ENCODE results near the gene PCTP.

PCTP gene

DNA sequence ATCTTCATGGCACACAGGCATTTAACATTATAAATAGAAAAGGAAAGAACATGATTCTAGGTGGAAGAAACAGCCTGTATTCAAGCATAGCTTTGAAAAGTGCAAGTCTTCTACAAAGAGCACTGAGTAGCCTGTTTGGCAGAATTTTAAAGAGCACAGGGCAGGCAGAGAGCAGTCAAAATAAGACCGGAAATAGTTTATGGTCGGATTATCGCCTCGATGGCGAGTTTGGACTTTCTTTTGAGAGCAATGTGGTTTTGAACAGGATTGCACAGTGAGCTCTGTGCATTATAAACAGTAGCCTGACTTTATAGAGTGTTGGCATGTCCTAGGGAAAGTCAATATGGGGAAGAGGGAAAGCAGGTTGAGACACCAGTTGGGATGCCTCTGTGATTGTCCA, 22.0 kb upstream of the PCTP start:
- Histone ChIP-seq H3K9me3 (ENCODE audit: control insufficient read depth, insufficient read depth, low read length) (no peaks in the 10 kb centered on the region), H3K36me3 (ENCODE audit: control insufficient read depth, insufficient read depth, low read length) (no peaks in the 10 kb centered on the region), H3K4me1 (ENCODE audit: control insufficient read depth, insufficient read depth, low read length) (peaks cover 33% of the 10 kb centered on the region), H3K4me3 (ENCODE audit: low read depth, low read length) (no peak overlapping the region), H3K27me3 (ENCODE audit: control insufficient read depth, insufficient read depth, low read length) (no peaks in the 10 kb centered on the region), H3K9ac (ENCODE audit: low read depth, low read length) (no peak overlapping the region), H3K27ac (ENCODE audit: low read depth, low read length) (no peak overlapping the region)

DNA sequence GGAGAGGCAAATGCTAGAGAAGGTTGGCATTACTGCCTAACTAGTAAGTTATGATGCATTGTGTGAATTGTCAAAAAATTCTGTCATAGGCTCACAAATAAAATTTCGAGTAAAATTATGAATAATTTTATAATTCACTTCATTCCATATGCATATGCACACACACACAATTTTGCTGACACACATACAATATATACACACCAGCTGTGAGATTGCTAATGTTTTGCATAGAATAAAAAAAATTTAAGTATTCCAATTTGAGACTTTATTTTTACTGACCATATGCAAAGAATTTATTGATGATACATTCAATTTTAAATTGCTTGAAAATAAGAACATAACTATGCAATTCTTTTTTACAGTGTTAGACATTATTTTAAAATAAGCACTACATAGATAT, 21.4 kb upstream of the PCTP start:
- Histone ChIP-seq H3K4me3 (ENCODE audit: low read depth, low read length) (no peak overlapping the region), H3K9me3 (ENCODE audit: control insufficient read depth, insufficient read depth, low read length) (no peaks in the 10 kb centered on the region), H3K9ac (ENCODE audit: low read depth, low read length) (no peak overlapping the region), H3K36me3 (ENCODE audit: control insufficient read depth, insufficient read depth, low read length) (no peaks in the 10 kb centered on the region), H3K27ac (ENCODE audit: low read depth, low read length) (no peak overlapping the region), H3K4me1 (ENCODE audit: control insufficient read depth, insufficient read depth, low read length) (peaks cover 39% of the 10 kb centered on the region), H3K27me3 (ENCODE audit: control insufficient read depth, insufficient read depth, low read length) (no peaks in the 10 kb centered on the region)

GRCh38 chr17:55730380-55730779, 20.5 kb upstream of the PCTP start:
- Histone ChIP-seq H3K4me1 (ENCODE audit: control insufficient read depth, insufficient read depth, low read length) (peaks cover 36% of the 10 kb centered on the region), H3K9ac (ENCODE audit: low read depth, low read length) (no peak overlapping the region), H3K27me3 (ENCODE audit: control insufficient read depth, insufficient read depth, low read length) (no peaks in the 10 kb centered on the region), H3K4me3 (ENCODE audit: low read depth, low read length) (no peak overlapping the region), H3K9me3 (ENCODE audit: control insufficient read depth, insufficient read depth, low read length) (no peaks in the 10 kb centered on the region), H3K36me3 (ENCODE audit: control insufficient read depth, insufficient read depth, low read length) (no peaks in the 10 kb centered on the region), H3K27ac (ENCODE audit: low read depth, low read length) (no peak overlapping the region)

DNA sequence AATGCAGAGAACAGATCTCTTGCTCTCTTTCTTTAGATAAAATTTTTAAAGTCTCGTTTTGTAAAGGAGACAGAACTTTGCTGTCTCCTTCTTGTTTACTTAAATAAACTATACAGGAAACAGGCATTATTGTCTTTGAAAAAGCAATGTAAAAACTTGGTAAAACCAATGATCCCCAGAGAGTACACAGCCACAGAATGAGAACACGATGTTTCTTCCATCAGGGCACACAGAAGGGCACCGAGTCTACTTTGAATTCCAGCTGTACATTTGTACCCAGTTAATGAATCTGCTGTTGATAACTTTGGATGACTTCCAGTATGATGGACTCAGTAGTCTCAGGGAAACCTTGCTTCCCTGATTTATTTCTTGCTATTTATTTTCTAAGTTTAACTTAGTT, 20.0 kb upstream of the PCTP start:
- Histone ChIP-seq H3K4me1 (ENCODE audit: control insufficient read depth, insufficient read depth, low read length) (peaks cover 36% of the 10 kb centered on the region), H3K4me3 (ENCODE audit: low read depth, low read length) (no peak overlapping the region), H3K9ac (ENCODE audit: low read depth, low read length) (no peak overlapping the region), H3K36me3 (ENCODE audit: control insufficient read depth, insufficient read depth, low read length) (no peaks in the 10 kb centered on the region), H3K27ac (ENCODE audit: low read depth, low read length) (no peak overlapping the region), H3K9me3 (ENCODE audit: control insufficient read depth, insufficient read depth, low read length) (no peaks in the 10 kb centered on the region), H3K27me3 (ENCODE audit: control insufficient read depth, insufficient read depth, low read length) (no peaks in the 10 kb centered on the region)

GRCh38 chr17:55731586-55732250, 19.1 kb upstream of the PCTP start:
- H3K4me3 ChIP-seq (ENCODE audit: low read depth, low read length): no peak overlapping the region; the same call in 1 of the 2 replicates
- H3K27me3 ChIP-seq (ENCODE audit: control insufficient read depth, insufficient read depth, low read length): no peaks in the 10 kb centered on the region
- H3K9ac ChIP-seq (ENCODE audit: low read depth, low read length): no peak overlapping the region
- peaks cover 36% of the 10 kb centered on the region for H3K4me1 ChIP-seq (ENCODE audit: control insufficient read depth, insufficient read depth, low read length)
- no peaks in the 10 kb centered on the region for H3K36me3 ChIP-seq (ENCODE audit: control insufficient read depth, insufficient read depth, low read length)
- no peaks in the 10 kb centered on the region for H3K9me3 ChIP-seq (ENCODE audit: control insufficient read depth, insufficient read depth, low read length)
- H3K27ac ChIP-seq (ENCODE audit: low read depth, low read length): no peak overlapping the region

DNA sequence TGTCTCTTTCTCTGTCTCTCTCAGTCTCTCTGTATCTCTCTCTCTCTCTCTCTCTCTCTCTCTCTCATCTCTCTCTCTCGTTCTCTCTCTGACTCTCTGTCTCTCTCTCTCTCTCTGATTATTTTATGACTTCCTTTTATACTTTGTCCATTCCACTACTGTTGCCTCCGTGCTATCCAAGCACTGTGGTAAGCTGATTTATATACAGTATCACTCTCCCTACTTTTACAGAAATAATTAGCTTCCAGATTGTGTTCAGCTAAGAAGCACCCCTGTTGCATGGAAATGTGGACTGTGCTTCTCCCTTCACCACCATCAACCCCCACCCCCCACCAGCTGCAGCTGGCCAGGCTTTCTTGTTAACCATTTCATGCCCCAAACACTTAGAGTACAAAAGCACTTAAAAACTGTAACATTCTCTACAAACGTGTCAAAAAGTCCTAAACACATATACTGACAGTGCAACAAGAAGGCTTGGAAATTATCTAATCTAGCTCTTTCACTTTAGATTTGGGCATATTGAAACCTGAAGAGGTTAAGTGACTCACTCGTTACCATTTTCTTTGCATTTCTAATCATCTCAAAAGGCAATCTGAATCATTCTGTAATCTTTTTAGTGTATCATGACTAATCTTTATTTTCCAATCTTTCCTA, 16.6 kb upstream of the PCTP start:
- peaks cover 36% of the 10 kb centered on the region for H3K4me1 ChIP-seq (ENCODE audit: control insufficient read depth, insufficient read depth, low read length)
- H3K9me3 ChIP-seq (ENCODE audit: control insufficient read depth, insufficient read depth, low read length): no peaks in the 10 kb centered on the region
- H3K36me3 ChIP-seq (ENCODE audit: control insufficient read depth, insufficient read depth, low read length): no peaks in the 10 kb centered on the region
- no peak overlapping the region for H3K27ac ChIP-seq (ENCODE audit: low read depth, low read length)
- H3K4me3 ChIP-seq (ENCODE audit: low read depth, low read length): no peak overlapping the region
- no peak overlapping the region for H3K9ac ChIP-seq (ENCODE audit: low read depth, low read length)
- no peaks in the 10 kb centered on the region for H3K27me3 ChIP-seq (ENCODE audit: control insufficient read depth, insufficient read depth, low read length)

- H3K27me3 ChIP-seq (ENCODE audit: control insufficient read depth, insufficient read depth, low read length): no peaks in the 10 kb centered on the region
- H3K27ac ChIP-seq (ENCODE audit: low read depth, low read length): no peak overlapping the region
- no peak overlapping the region for H3K4me3 ChIP-seq (ENCODE audit: low read depth, low read length)
- no peaks in the 10 kb centered on the region for H3K9me3 ChIP-seq (ENCODE audit: control insufficient read depth, insufficient read depth, low read length)
- no peak overlapping the region for H3K9ac ChIP-seq (ENCODE audit: low read depth, low read length)
- peaks cover 35% of the 10 kb centered on the region for H3K4me1 ChIP-seq (ENCODE audit: control insufficient read depth, insufficient read depth, low read length)
- H3K36me3 ChIP-seq (ENCODE audit: control insufficient read depth, insufficient read depth, low read length): no peaks in the 10 kb centered on the region
Observed at GRCh38 chr17:55735731-55736405, 15.0 kb upstream of the PCTP start.

- Histone ChIP-seq H3K36me3 (ENCODE audit: control insufficient read depth, insufficient read depth, low read length) (no peaks in the 10 kb centered on the region), H3K27ac (ENCODE audit: low read depth, low read length) (no peak overlapping the region), H3K4me3 (ENCODE audit: low read depth, low read length) (no peak overlapping the region), H3K4me1 (ENCODE audit: control insufficient read depth, insufficient read depth, low read length) (peaks cover 16% of the 10 kb centered on the region), H3K9me3 (ENCODE audit: control insufficient read depth, insufficient read depth, low read length) (no peaks in the 10 kb centered on the region), H3K9ac (ENCODE audit: low read depth, low read length) (no peak overlapping the region), H3K27me3 (ENCODE audit: control insufficient read depth, insufficient read depth, low read length) (no peaks in the 10 kb centered on the region)
Observed at GRCh38 chr17:55737976-55738501, 12.8 kb upstream of the PCTP start.

- Histone ChIP-seq H3K27me3 (ENCODE audit: control insufficient read depth, insufficient read depth, low read length) (no peaks in the 10 kb centered on the region), H3K4me3 (ENCODE audit: low read depth, low read length) (no peak overlapping the region), H3K4me1 (ENCODE audit: control insufficient read depth, insufficient read depth, low read length) (no peaks in the 10 kb centered on the region), H3K27ac (ENCODE audit: low read depth, low read length) (no peak overlapping the region), H3K36me3 (ENCODE audit: control insufficient read depth, insufficient read depth, low read length) (no peaks in the 10 kb centered on the region), H3K9ac (ENCODE audit: low read depth, low read length) (no peak overlapping the region), H3K9me3 (ENCODE audit: control insufficient read depth, insufficient read depth, low read length) (no peaks in the 10 kb centered on the region)
Observed at GRCh38 chr17:55740511-55741355, 10.1 kb upstream of the PCTP start.

GRCh38 chr17:55741356-55741700, 9.5 kb upstream of the PCTP start:
- no peaks in the 10 kb centered on the region for H3K4me1 ChIP-seq (ENCODE audit: control insufficient read depth, insufficient read depth, low read length)
- no peak overlapping the region for H3K4me3 ChIP-seq (ENCODE audit: low read depth, low read length)

More at GRCh38 chr17:55741356-55741700, 9.5 kb upstream of the PCTP start:
- H3K9me3 ChIP-seq (ENCODE audit: control insufficient read depth, insufficient read depth, low read length): no peaks in the 10 kb centered on the region
- no peak overlapping the region for H3K27ac ChIP-seq (ENCODE audit: low read depth, low read length)
- H3K27me3 ChIP-seq (ENCODE audit: control insufficient read depth, insufficient read depth, low read length): no peaks in the 10 kb centered on the region
- no peaks in the 10 kb centered on the region for H3K36me3 ChIP-seq (ENCODE audit: control insufficient read depth, insufficient read depth, low read length)
- no peak overlapping the region for H3K9ac ChIP-seq (ENCODE audit: low read depth, low read length)

All from HUES48 (cell line).